AG09309 (cell line): ENCODE measurements around the gene TMEM163.

ENCODE experiments used
- DNase-seq: peaks from one replicate; pipeline ENCODE4 v3.0.0-alpha.2; 2010; ENCODE audit warnings: low read depth
- H3K4me3 ChIP-seq: 2 replicates; pipeline ENCODE4 v1.5.1; 2011; ENCODE audit warnings: mild to moderate bottlenecking, low read depth, low read length, moderate library complexity; ENCODE audit not compliant: control insufficient read depth
- TF ChIP-seq, protein P1 (sequence below): IDR thresholded peaks from 2 replicates; pipeline ENCODE4 v1.5.1; 2011; ENCODE audit warnings: mild to moderate bottlenecking, low read depth, low read length, inconsistent platforms; ENCODE audit not compliant: insufficient read depth, control insufficient read depth; ENCODE audit errors: missing control alignments

Gene TMEM163

DNA sequence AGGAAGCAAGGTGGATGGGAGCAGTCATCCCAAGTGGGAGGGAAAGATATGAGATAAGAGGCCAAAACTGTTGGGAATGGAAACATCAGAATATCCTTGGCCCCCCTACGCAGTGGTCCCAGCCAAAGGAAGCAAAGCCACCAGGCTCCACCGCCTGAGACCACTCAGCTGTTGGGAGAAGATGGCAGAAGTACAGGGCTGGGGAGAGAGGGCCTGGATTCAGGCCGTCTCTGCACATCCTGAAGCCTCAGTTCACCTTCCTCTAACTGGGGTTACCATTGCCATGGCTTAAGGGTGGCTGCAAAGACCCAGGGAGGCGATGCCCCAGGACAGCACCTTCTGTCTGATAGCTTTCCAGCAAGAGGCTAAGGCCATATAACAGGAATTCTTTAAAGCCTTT, 271.1 kb downstream of the TMEM163 start:
- H3K4me3 ChIP-seq = no peak overlapping the region
- no peak for DNase-seq
- TF ChIP-seq, protein P1, sequence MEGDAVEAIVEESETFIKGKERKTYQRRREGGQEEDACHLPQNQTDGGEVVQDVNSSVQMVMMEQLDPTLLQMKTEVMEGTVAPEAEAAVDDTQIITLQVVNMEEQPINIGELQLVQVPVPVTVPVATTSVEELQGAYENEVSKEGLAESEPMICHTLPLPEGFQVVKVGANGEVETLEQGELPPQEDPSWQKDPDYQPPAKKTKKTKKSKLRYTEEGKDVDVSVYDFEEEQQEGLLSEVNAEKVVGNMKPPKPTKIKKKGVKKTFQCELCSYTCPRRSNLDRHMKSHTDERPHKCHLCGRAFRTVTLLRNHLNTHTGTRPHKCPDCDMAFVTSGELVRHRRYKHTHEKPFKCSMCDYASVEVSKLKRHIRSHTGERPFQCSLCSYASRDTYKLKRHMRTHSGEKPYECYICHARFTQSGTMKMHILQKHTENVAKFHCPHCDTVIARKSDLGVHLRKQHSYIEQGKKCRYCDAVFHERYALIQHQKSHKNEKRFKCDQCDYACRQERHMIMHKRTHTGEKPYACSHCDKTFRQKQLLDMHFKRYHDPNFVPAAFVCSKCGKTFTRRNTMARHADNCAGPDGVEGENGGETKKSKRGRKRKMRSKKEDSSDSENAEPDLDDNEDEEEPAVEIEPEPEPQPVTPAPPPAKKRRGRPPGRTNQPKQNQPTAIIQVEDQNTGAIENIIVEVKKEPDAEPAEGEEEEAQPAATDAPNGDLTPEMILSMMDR = no peak

DNA sequence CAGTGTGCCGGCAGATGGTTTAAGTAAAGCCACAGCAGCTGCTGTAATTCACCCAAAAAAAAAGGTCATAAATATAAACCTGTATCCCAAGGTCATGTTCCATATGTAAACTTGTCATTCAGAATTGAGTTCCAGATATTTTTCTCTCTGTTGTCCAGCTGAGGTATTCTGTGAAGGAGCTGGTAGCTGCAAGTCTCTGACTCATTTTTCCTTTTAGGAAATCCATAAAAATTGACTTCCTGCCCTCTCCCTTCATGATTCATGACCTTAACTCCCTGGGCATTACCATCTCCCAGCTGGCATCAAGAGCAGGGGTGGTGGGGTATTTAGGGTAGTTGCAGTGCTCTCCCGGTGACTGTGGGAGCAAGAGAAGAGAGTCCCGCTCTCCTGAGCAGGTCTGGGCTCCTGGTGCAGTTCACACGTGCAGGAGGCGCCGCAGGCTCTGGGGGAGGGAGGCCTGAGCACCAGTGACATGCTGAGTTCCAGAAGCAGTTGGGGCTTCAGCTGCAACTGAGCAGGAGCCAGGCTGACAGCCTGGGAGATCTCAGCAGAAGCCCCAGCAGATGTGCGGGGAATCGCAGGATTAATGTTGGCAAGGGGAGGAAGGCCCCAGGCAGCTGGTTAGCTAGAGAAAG, 272.3 kb downstream of the TMEM163 start:
- no peak for DNase-seq
- TF ChIP-seq, protein P1 = no peak
- no peak overlapping the region for H3K4me3 ChIP-seq

DNA sequence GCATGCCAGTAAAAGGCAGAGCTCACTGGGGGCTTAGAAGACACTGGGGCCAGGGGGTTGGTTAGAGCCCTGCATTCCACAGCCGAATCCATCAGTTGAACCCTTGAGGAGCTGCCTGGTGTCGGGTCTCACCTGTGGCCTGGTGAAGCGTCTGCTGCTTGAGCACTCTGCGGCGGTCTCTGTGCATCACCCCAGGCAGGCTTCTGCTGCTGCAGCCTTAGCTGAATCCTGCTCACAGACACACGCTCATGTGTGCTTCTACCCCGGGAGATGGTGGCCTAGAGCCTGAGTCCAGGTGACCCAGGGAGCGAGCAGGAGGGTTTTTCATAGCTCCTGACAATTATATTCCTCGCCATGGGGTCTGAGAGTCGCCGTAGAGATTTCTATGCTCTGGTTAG, 272.8 kb downstream of the TMEM163 start:
- DNase-seq = no peak
- TF ChIP-seq, protein P1 = no peak
- no peak overlapping the region for H3K4me3 ChIP-seq

DNA sequence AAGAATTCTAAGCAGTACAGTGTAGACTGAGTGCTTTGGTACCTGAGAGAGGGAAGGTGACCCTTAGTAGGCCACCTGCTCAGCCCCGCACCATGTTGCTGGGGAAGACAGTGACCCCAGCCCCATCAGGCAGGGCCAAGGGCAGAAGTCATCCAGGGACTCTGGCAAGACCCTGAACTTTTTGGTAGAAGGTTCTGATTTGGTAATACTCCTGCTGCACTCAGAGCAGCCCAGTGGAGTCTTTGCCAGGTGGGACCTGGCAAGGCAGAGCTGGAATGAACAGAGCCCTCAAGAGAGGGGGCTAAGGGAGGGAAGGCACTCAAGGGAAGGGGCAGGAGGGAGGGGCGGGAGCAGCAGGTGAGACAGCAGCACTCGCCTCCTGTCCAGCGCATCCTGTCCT, 273.7 kb downstream of the TMEM163 start:
- TF ChIP-seq, protein P1 = no peak
- no peak overlapping the region for H3K4me3 ChIP-seq
- no peak for DNase-seq

DNA sequence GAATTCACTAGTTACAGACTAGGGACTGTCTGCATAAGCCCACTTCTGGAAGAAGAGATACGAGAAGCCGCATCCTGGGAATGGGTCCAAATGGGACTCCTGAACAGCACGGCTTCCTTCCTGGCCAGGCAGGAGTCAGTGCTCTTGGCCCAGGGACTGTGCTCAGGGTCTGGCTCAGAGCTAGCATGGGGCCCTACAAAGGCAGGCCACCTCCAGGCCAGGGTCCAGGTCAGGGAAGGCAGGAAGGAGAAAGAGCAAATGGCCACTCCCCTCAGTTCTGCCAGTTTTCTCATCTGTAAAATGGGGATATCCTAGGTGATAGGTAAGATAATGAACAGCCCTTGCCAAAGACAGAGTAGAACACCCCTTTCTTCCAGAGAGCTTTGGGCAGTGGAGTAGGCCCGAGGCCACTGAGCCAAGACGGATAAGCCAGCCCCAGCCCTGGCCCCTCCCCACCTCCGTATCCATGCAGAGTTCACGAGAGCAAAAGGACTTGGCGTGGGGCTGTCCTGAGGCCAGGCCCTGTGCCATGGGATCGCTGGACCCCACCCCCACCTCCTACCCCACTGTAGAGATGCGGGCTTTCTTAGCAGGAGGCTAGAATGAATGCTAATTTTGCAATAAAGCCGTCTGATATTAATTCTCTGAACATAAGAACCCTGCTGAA, 274.9 kb downstream of the TMEM163 start:
- TF ChIP-seq, protein P1 = no peak
- DNase-seq = no peak
- no peak overlapping the region for H3K4me3 ChIP-seq

DNA sequence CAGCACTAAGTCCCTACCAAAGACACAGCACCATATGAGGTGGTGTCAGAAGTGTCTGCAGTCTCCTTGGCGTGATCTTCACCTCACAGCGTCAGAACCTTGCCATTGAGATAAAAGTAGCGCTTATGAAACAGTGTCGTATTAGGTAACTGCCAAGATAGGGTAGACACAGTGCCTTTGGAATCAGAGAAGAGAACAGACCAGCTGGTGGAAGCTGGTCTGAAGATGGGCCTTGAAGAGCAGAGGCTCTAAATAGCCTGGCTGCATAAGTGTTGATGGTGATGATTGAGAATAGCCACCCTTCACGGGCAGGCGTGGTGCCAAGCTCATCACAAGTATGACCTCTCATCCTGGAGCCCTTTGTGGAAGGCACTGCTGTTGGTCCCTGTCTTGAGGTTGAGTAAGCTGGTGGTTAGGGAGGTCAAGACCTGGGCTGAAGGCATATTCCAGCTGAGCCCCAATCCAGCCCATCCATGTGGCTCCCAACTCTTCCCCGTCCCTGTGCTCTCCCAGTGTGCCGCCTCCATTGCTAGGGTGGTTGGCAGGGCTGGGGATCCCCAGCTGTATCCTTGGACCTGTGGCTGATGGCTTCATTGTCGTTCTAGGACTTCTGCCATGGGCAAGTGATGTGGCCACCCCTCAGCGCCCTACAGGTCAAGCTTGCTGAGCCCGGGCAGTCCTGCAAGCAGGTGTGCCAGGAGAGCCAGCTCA, 277.5 kb downstream of the TMEM163 start:
- no peak overlapping the region for H3K4me3 ChIP-seq
- no peak for DNase-seq
- TF ChIP-seq, protein P1 = no peak
